SH-SY5Y (cell line): Measurements from ENCODE around the gene CCNY.

Experiments
- GATA2 ChIP-seq: IDR thresholded peaks from 2 replicates; pipeline ENCODE4 v1.6.1; 2011; ENCODE audit warnings: mild to moderate bottlenecking, low read depth, low read length
- GATA3 ChIP-seq: IDR thresholded peaks from 2 replicates; pipeline ENCODE4 v1.6.1; 2011; ENCODE audit warnings: low read depth, mild to moderate bottlenecking, low read length, moderate library complexity

GRCh38 chr10:35579116-35579515 lies 242.8 kb downstream of the CCNY start:
- TF ChIP-seq GATA2 (no peak), GATA3 (no peak)
